ENCODE measurements around the gene CD53. TPM values are rescaled to one million over a fixed set of nuclear protein-coding genes. Genes with fewer than 3 reads are reported as not detected.
"Not testable (repeated sequence)": the region's sequence is repeated elsewhere in the genome, so short reads cannot be mapped to it uniquely, and the experiment has no call there.

The CD53 gene
- polyA plus RNA-seq, 4 donors: 3.4 to 7.8 (median 7.2) TPM

DNA sequence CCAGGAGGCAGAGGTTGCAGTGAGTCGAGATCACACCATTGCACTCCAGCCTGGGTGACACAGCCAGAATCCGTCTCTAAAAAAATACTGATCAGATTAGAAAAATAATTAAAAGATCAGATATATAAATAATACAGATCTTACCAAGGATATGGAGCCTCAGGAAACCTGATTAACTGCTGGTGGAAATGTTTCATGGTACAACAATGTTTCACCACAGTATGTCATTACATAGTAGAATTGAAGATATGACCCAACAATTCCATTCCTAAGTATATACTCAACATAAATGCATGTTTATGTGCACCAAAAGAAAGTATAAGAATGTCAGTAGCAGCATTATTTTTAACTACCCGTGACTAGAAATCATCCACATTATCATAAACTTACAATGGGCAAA, 41.7 kb downstream of the CD53 start:
- no peak for DNase-seq (ENCODE audit: low read depth in 4 of 4, low spot score in 2 of 4)

DNA sequence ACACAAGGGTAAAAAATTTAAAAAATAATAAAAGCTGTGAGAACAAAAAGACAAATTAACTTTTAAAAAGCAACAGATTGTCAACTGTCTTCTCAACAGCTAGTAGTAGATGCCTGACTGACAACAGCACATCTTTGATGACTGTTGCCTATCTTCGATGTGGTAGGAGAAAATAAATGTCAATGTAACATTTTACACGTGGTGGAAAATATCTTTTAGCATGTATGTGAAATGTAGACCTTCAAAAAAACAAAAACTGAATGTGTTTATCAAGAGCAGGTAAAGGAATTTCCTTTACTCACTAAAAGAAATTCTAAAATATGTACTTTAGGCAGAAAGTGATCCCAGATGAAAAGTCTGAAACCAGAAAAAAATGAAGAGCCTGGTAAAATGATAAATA, 42.9 kb downstream of the CD53 start:
- DNase-seq (ENCODE audit: low read depth in 4 of 4, low spot score in 2 of 4): no peak

DNA sequence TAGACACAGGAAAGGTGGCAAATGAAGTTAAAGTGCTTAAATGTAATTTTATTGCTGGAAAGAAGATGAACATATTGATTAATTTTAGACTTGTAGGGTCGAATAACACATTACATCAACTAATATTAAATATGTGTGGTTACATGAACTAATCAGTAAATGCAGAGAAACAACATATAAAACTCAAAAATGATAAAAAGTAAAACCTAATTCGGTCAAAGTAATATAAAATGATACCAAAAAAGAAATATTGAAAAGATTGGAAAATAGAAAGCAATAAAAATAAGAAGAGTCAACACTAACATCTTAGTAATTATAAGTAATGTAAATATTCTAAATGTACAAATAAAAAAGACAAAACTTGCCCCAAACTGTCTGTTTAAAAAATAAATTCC, 43.3 kb downstream of the CD53 start:
- DNase-seq (ENCODE audit: low read depth in 4 of 4, low spot score in 2 of 4): no peak

DNA sequence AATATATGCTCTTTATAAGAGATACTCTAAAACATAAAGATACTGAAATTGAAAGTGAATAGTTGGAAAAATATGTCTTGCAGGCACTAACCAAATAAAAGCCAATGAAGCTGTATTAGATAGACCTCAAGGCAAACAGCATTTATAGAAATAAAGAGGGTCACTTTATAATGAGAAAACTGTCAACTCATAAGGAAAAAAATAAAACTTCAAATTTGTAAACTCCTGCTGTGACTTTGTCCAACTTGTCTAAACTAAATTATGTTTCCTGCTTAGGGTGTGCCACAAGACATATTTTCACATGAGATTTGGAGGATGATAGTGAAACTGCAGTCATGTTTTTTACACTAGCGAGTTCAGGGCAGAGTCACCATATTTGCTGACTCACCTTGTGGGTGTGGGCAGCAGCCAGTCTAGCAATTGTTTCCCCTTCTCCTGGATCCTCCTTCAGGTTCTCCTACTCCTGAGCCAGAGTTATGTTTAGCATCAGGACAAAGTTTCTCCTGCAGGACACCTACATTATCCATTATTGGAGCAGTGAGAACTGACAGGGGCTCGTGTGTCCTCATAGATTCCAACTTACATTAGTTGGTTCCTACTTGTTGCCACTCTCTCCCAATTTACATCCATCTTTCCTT, 43.8 kb downstream of the CD53 start:
- DNase-seq (ENCODE audit: low read depth in 4 of 4, low spot score in 2 of 4): no peak

DNA sequence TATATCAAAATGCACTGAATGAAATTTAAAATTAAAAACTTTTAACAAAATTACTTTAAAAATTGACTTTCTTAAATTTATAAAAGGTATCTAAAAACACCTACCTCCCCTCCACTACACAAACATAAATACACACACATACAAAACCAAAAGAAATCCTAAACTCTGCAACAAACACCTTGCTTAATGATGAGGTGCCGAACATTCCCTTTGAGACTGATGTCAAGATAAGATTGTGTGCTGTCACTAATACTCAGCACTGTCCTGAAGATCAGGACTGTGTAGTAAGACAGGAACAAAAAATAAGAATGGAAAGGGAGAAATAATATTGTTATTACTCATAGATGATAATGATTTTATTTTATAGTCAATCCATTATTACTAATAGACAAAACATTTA, 45.1 kb downstream of the CD53 start:
- no peak for DNase-seq (ENCODE audit: low read depth in 4 of 4, low spot score in 2 of 4)

DNA sequence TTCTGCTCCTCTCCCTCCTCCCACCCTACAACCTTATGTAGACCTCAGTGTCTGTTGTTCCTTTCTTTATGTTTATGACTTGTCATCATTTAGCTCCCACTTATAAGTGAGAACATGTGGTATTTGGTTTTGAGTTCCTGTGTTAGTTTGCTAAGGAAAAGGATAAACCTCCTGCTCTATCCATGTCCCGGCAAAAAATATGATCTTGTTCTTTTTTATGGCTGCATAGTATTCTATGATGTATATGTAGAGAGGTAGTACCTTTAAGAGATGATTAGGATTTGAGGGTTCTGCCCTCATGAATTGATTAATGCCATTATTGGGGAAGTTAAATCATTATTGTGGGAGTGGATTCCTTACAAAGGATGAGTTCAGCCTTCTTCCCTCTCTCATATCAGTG, 49.0 kb downstream of the CD53 start:
- no peak for DNase-seq (ENCODE audit: low read depth in 4 of 4, low spot score in 2 of 4)

DNA sequence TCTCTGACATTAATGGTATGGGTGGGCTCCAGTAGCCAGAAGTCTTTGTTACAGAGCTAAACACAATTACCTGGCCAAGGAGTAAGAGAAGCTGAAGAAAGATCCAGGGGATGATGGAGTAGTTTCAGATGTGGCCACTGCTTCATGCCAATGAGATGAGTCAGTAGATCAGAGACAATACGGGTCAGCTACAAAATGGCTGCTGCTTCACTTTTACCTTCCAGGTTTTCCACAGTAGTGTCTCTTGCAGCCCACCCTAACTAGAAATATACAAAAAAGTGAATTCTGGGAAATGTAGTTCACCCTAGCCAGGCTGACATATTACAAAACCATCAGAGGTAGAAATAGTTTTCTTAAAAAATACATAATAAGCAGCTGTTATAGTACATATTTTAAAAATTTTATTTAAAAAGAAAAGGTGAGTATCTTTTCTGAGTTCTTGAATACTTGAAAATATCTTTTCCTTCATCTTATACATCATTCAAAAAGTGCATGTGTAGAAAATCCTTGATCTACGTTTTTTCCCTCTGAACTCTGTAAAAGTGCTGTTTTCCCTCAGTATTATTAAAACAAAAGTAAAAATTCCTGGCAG, 54.6 kb downstream of the CD53 start:
- no peak for DNase-seq (ENCODE audit: low read depth in 4 of 4, low spot score in 2 of 4)

DNA sequence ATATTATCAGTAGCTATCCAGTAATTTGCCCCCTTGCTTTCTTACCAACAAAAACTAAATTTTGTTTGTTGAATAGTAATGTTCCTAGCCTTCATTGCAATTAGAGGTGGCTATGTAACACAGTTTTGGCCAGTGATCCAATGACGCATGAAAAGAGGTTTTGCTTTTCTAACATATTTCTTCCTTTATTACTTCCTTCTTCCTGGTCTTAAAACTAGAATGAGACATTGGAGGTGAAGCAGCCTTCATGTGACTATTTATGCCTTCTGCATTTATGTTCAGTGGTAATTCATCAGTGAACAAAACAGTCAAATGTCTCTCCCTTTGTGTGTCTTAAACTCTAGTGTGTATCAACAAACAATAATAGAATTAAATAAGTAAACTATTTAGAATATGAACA, 55.2 kb downstream of the CD53 start:
- DNase-seq (ENCODE audit: low read depth in 4 of 4, low spot score in 2 of 4): no peak

DNA sequence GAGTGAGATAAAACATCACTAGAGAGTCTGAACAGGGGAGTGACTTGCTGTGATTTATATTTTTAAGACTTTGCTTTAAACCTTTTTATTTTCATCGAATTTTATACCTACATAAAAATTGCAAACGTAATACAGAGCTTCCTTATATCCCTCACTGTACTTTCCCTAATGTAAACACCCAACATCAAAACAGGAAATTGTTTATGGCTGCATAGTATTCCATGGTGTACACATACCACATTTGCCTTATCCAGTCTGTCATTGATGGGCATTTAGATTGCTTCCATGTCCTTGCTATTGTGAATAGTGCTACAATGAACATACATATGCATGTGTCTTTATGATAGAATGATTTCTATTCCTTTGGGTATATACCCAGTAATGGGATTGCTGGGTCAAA, 56.0 kb downstream of the CD53 start:
- DNase-seq (ENCODE audit: low read depth in 4 of 4, low spot score in 2 of 4): no peak

DNA sequence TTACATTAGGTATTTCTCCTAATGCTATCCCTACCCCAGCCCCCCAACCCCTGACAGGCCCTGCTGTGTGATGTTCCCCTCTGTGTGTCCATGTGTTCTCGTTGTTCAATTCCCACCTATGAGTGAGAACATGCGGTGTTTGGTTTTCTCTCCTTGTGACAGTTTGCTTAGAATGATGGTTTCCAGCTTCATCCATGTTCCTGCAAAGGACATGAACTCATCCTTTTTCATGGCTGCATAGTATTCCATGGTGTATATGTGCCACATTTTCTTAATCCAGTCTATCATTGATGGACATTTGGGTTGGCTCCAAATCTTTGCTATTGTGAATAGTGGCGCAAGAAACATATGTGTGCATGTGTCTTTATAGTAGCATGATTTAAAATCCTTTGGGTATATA, 58.1 kb downstream of the CD53 start:
- not testable (repeated sequence) for DNase-seq (ENCODE audit: low read depth in 4 of 4, low spot score in 2 of 4)

DNA sequence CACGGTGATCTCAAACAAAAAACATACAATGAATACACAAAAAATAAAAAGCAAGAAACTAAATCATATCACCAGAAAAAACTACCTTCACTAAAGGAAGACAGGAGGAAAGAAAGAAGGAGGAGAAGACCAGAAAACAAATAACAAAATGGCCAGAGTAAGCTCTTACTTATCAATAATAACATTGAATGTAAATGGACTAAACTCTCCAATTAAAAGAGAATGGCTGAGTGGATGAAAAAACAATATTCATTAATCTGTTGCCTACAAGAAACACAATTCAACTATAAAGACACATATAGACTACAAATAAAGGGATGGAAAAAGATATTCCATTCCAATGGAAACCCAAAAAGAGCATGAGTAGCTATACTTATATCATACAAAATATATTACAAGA, 63.6 kb downstream of the CD53 start:
- DNase-seq (ENCODE audit: low read depth in 4 of 4, low spot score in 2 of 4): no peak

DNA sequence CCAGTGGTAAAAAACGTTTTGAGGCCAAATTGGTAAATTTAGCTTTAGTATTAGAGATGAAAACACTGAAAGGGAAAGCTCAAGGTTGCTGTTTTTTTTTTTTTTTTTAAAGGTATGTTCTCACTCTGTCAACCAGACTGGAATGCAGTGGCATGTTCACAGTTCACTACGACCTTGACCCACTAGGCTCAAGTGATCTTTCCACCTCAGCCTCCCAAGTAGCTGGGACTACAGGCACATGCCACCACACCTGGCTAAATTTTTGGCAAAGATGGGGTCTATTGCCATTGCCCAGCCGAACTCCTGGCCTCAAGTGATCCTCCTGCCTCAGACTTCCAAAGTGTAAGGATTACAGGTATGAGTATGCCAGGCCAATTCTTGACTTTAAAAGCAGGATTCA, 71.9 kb downstream of the CD53 start:
- DNase-seq (ENCODE audit: low read depth in 4 of 4, low spot score in 2 of 4): no peak

DNA sequence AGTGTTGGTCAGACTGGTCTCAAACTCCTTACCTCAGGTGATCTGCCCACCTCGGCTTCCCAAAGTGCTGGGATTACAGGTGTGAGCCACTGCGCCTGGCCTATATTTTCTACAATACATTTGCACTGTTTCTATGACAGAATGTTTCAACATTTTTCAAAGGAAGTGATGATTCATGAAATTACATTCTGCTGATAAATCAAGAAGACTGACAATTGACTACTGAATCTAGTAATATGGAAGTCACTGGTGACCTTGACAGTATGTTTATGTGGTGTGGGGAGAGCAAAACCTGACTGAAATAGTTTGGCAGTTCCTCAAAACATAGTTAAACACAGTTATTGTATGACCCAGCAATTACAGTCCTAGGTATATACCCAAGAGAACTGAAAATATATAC, 72.7 kb downstream of the CD53 start:
- DNase-seq (ENCODE audit: low read depth in 4 of 4, low spot score in 2 of 4): no peak

DNA sequence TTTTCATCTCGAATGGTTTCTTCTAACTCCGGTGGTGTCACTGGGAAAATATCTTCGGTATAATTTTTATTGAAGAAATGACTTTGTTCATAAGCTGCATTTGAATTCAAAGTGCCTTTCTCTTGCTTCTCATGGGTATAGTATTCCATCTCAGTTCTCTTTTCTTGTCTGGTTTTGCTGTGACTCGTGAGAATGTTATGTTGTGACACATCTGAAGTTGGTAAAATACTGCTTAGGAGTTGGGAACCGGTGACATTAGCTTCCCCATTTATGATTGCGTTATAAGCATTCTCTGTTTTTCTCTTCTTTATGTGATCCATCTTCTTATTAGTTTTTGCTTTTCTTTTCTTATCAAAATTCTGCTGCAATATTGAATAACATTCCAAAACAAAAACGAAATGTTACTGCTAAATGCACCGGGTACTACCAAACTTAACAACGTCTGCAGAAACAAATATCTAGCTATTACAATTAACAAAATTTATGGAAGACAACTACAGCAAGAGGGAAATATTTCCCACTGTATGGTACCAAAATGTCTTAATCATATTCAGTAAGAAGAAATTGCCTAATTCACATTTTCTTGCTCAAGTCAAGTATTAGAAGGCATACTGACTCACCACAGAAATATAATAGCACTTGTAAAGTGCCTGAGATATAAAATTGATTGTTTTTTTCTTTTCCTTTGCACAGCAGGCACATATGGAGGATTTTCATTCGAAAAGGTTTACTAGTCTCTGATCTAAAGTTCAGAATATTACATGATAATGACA, 75.3 kb downstream of the CD53 start:
- no peak for DNase-seq (ENCODE audit: low read depth in 4 of 4, low spot score in 2 of 4)

Other genes with a start within 250 kb of the CD53 start
- under 1 TPM; 0.14 to 0.17 (median 0.15) TPM for gene KCNA3, start 198.2 kb upstream of the CD53 start, polyA plus RNA-seq (ENCODE audit: insufficient read length in 4 of 4)
- 10 to 100 TPM; 14.6 to 19.0 (median 18.0) TPM for gene LRIF1, start 90.8 kb downstream of the CD53 start, polyA plus RNA-seq (ENCODE audit: insufficient read length in 4 of 4)